AG09309 (cell line): ENCODE results near the gene COPS9.

Source experiments
- DNase-seq: peaks from one replicate; pipeline ENCODE4 v3.0.0-alpha.2; 2010; ENCODE audit warnings: low read depth
- H3K4me3 ChIP-seq: 2 replicates; pipeline ENCODE4 v1.5.1; 2011; ENCODE audit warnings: mild to moderate bottlenecking, low read depth, low read length, moderate library complexity; ENCODE audit not compliant: control insufficient read depth
- TF ChIP-seq, protein P1 (sequence below): IDR thresholded peaks from 2 replicates; pipeline ENCODE4 v1.5.1; 2011; ENCODE audit warnings: mild to moderate bottlenecking, low read depth, low read length, inconsistent platforms; ENCODE audit not compliant: insufficient read depth, control insufficient read depth; ENCODE audit errors: missing control alignments

COPS9 gene

DNA sequence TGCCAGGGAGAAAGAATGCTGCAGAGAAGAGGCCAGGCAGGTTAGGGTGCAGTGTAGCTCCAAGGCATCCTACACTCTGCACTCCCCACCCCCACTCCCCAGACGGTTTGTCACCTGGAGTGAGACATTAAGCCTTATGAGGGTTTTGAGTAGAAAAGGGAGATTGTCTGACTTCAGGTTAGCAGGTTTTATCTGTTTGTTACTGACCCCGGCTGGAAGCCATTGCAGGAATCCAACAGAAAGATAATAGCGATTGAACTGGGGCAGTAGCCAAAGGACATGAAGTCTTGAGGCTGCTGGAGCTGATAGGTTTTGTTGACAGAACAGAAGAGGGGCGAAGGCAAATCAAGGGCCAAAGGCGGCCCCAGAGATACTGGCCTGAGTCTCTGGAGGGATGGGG is 46.8 kb downstream of the COPS9 start:
- DNase-seq = no peak
- TF ChIP-seq, protein P1, sequence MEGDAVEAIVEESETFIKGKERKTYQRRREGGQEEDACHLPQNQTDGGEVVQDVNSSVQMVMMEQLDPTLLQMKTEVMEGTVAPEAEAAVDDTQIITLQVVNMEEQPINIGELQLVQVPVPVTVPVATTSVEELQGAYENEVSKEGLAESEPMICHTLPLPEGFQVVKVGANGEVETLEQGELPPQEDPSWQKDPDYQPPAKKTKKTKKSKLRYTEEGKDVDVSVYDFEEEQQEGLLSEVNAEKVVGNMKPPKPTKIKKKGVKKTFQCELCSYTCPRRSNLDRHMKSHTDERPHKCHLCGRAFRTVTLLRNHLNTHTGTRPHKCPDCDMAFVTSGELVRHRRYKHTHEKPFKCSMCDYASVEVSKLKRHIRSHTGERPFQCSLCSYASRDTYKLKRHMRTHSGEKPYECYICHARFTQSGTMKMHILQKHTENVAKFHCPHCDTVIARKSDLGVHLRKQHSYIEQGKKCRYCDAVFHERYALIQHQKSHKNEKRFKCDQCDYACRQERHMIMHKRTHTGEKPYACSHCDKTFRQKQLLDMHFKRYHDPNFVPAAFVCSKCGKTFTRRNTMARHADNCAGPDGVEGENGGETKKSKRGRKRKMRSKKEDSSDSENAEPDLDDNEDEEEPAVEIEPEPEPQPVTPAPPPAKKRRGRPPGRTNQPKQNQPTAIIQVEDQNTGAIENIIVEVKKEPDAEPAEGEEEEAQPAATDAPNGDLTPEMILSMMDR = no peak
- no peak overlapping the region for H3K4me3 ChIP-seq

DNA sequence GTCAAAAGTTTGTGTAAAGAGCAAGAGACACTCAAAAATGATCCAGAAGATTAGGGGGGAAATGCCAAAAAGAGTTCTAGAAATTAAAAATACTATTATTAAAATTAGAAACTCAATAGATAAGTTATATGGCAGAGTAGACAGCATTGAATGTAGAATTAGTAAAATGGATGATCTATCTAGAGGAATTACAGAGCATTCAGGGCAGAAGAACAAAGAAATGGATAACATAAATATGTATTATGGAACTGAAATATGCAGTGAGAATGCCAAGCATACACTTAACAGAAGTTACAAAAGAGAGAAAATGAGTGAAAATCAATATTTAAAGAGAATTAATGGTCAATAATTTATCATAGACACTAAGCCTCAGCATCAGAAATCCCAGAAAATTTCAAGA is 49.5 kb downstream of the COPS9 start:
- TF ChIP-seq, protein P1 = no peak
- DNase-seq = no peak
- H3K4me3 ChIP-seq = no peak overlapping the region
